LNCAP (cell line): ENCODE measurements around the gene MDGA2.

Experiments used
- CTCF ChIP-seq: fragments of 450-650 bp; IDR thresholded peaks from 2 replicates; pipeline ENCODE4 v1.5.1; 2017; ENCODE audit warnings: mild to moderate bottlenecking

MDGA2 gene

GRCh38 chr14:47549886-47550285 is 125.5 kb downstream of the MDGA2 start:
- no peak for TF ChIP-seq CTCF

- TF ChIP-seq CTCF = no peak
Measured at GRCh38 chr14:47543459-47543858, 131.9 kb downstream of the MDGA2 start.

- no peak for TF ChIP-seq CTCF
Measured at GRCh38 chr14:47541662-47542061, 133.7 kb downstream of the MDGA2 start.

GRCh38 chr14:47539031-47539461 is 136.4 kb downstream of the MDGA2 start:
- peak; percentile 58 for TF ChIP-seq CTCF

GRCh38 chr14:47536341-47536740 is 139.1 kb downstream of the MDGA2 start:
- no peak for TF ChIP-seq CTCF

GRCh38 chr14:47526591-47527244 is 148.7 kb downstream of the MDGA2 start:
- TF ChIP-seq CTCF = no peak

- TF ChIP-seq CTCF = no peak
Measured at GRCh38 chr14:47524524-47524923, 150.9 kb downstream of the MDGA2 start.

GRCh38 chr14:47520382-47520781 is 155.0 kb downstream of the MDGA2 start:
- TF ChIP-seq CTCF = no peak
